Spleen (tissue), 11 donors: ENCODE measurements around the gene BTBD7. TPM values are rescaled to one million over a fixed set of nuclear protein-coding genes. Genes with fewer than 3 reads are reported as not detected.

ENCODE experiments used
- DNase-seq: peaks from one replicate; pipeline ENCODE4 v3.0.0-alpha.2; 2020
- H3K27ac ChIP-seq, 8 donors: fragments of 200-600 bp; sonication (generic) in 7 of 8; 1 replicate in 4 of 8; 2 replicates in 4 of 8; pipeline versions ENCODE4 v1.5.0 to v1.8.0; 2016 to 2021; ENCODE audit warnings: inconsistent platforms in 4 of 8, mild to moderate bottlenecking in 4 of 8, moderate library complexity in 1 of 8
- H3K27me3 ChIP-seq, 7 donors: fragments of 200-600 bp; sonication (generic) in 6 of 7; replicated peaks in 1 of 7; 1 replicate in 4 of 7; 2 replicates in 3 of 7; pipeline versions ENCODE4 v1.5.0 to v1.8.0; 2016 to 2021; ENCODE audit warnings: inconsistent platforms in 3 of 7, mild to moderate bottlenecking in 1 of 7
- H3K36me3 ChIP-seq, 6 donors: fragments of 200-600 bp; sonication (generic) in 5 of 6; 1 replicate in 4 of 6; 2 replicates in 2 of 6; pipeline versions ENCODE4 v1.5.0 to v1.8.0; 2016 to 2021; ENCODE audit warnings: inconsistent platforms in 2 of 6
- H3K4me1 ChIP-seq, 6 donors: fragments of 200-600 bp; sonication (generic) in 5 of 6; 1 replicate in 3 of 6; 2 replicates in 3 of 6; pipeline versions ENCODE4 v1.5.0 to v1.8.0; 2016 to 2021; ENCODE audit warnings: inconsistent platforms in 3 of 6
- H3K4me3 ChIP-seq, 8 donors: fragments of 200-600 bp; sonication (generic) in 7 of 8; 1 replicate in 4 of 8; 2 replicates in 4 of 8; pipeline versions ENCODE4 v1.5.0 to v1.8.0; 2016 to 2021; ENCODE audit warnings: inconsistent platforms in 4 of 8, mild to moderate bottlenecking in 4 of 8, moderate library complexity in 2 of 8
- H3K9me3 ChIP-seq, 8 donors: fragments of 200-600 bp; sonication (generic) in 7 of 8; 1 replicate in 4 of 8; 2 replicates in 4 of 8; pipeline versions ENCODE4 v1.5.0 to v1.8.0; 2016 to 2021; ENCODE audit warnings: inconsistent platforms in 4 of 8
- CTCF ChIP-seq, 11 experiments: fragments of 200-600 bp in 7 of 11; fragments of 450-650 bp in 4 of 11; sonication (generic) in 4 of 11; IDR thresholded peaks in 8 of 11; conservative IDR thresholded peaks in 3 of 11; 1 replicate in 7 of 11; 2 replicates in 4 of 11; pipeline versions ENCODE4 v1.4.0 to v1.8.0; 2016 to 2021; ENCODE audit warnings: antibody characterized with exemption in 11 of 11, inconsistent platforms in 4 of 11, mild to moderate bottlenecking in 1 of 11
- POLR2A ChIP-seq, 3 donors: fragments of 450-650 bp; IDR thresholded peaks; one replicate each; pipeline ENCODE4 v1.5.1; 2017; ENCODE audit warnings: antibody characterized with exemption in 3 of 3, mild to moderate bottlenecking in 1 of 3
- POLR2AphosphoS5 ChIP-seq, 3 donors: sonication (generic); formaldehyde crosslinking; IDR thresholded peaks; one replicate each; pipeline ENCODE4 v1.5.1; 2017; ENCODE audit warnings: antibody characterized with exemption in 3 of 3
- WGBS, 5 donors: extraction: QIAGEN DNeasy Blood & Tissue Kit in 3 of 5; methylation state at CpG; one replicate each; pipeline versions ENCODE4 v1.1.5 to v1.1.7; 2013 to 2018; 5-methylcytosine and 5-hydroxymethylcytosine counted together
- intact Hi-C: fragments of 100-400 bp; cut with DNase I; formaldehyde crosslinking; loops from one replicate; pipeline ENCODE4 v1.15.0; 2023; ENCODE audit warnings: low total_unique reads
- polyA plus RNA-seq, 3 donors: library from polyadenylated mRNA; stranded (reverse); fragments of 200-250 nt; gene quantifications; one replicate each; pipeline ENCODE4 v1.2.1, GENCODE V29; 2013
- total RNA-seq, 7 donors: library from RNA; depleted of rRNA in 3 of 7; stranded (reverse); fragments of >200 nt in 3 of 7; fragmentation: NEBNext Ultra II Directional in 4 of 7; extraction: Animal tissue kit (Norgen Biotek cat#: 25700) in 4 of 7; gene quantifications; one replicate each; pipeline versions ENCODE4 v1.1.0 to v1.2.1, GENCODE V29; 2016 to 2021
- donor health status: healthy with polysubstance abuse.
- donor health status: DM: no; HTN: no; CAD: no; lungs with moderate emphysema.
- donor health status: DM: no; HTN: no; CAD: no.
- donor health status: Bipolar disorder and iron deficiency.
- donor health status: healthy.
- donor health status: DM: no; HTN: no; CAD: no.
- donor health status: DM: yes; HTN: yes; CAD: no.

Gene BTBD7
- total and polyA plus RNA-seq, 10 donors: 5.0 to 48.4 (median 29.5) TPM

DNA sequence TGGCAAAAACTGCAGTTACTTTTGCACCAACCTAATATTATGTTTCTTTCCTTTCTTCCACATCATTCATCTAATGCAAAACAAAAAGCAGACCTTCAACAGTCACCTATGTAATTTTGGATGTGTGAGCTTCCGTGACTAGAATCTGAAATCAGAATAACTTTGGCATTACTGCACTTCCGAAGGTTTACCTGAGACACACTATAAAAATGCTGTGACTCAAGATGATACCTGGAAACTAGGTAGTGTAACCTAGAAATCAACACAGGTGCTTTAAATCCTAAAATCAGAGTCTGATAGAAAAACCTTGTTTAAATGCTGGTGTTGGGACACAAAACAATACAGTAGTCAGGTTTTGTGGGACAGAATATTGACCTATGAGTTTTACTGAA lies 2.2 kb downstream of the BTBD7 start:
- intact Hi-C loops: no loop called here
- WGBS, 5 donors: 87 to 98% (median 92%) methylated on average over 2 of the region's 2 CpGs
- TF ChIP-seq CTCF (IDR thresholded peaks at IDR 0.05 in 8 of 11, conservative IDR thresholded peaks at IDR 0.05 in 3 of 11) (no peak), POLR2A (IDR thresholded peaks at IDR 0.05) (no peak), POLR2AphosphoS5 (IDR thresholded peaks at IDR 0.05) (no peak)
- Histone ChIP-seq H3K27ac (peak overlapping the region in 4 of 8 donors; percentile 96 to 98 (median 97)), H3K4me1 (peaks cover 31 to 79% (median 57%) of the 10 kb centered on the region in 6 donors), H3K9me3 (no peaks in the 10 kb centered on the region), H3K36me3 (no peaks in the 10 kb centered on the region), H3K4me3 (peak overlapping the region in 2 of 8 donors; percentile 82 to 84), H3K27me3 (no peaks in the 10 kb centered on the region)
- no peak for DNase-seq

DNA sequence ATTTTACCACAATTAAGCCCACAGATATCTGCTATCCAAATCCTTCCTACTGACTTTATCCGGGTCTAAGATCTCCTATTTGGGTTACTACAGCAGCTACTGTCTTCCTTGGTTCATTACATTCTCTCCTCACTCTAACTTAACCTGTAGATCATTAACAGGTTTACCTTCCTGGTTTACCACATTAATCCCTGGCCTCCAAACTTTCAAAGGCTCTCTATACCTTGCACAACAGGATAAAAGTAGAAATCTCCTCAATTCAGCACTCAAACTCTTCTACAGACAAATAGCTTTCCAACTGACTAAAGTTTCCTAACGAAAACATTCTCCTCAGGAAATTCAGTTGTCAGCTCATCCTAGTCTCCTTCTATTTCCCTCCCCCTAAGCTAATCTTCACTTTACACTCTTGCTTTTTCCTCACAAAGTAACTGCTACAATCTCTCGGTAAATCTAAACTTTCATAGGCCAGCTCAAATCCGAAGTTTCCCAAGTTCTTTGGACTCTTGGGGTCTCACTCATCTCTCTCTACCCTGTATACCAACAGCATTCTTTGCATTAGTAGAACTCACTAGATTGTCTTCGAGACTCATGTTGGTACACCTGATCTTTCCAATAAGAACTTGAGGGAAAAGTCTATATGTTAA lies 2.7 kb downstream of the BTBD7 start:
- intact Hi-C loops: no loop called here
- 76 to 83% (median 81%) methylated on average over 5 of the region's 5 CpGs for WGBS, 5 donors

DNA sequence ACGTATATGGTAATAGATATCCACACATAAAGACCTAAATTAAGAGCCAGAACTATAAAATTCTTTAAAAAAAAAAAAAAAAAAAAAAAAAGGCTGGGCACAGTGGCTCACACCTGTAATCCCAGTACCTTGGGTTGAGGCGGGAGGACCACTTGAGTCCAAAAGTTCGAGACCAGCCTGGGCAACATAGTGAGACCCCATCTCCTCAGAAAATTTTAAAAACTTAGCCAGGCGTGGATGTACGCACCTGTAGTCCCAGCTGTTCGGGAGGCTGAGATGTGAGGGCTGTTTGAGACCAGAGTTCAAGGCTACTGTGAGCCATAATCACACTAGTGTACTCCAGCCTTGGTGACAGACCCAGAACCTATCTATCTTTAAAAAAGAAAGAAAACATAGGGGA lies 4.3 kb downstream of the BTBD7 start:
- Histone ChIP-seq H3K9me3 (no peaks in the 10 kb centered on the region), H3K36me3 (peaks cover 0 to 12% (median 0%) of the 10 kb centered on the region in 6 donors), H3K27me3 (no peaks in the 10 kb centered on the region), H3K27ac (no peak overlapping the region), H3K4me3 (no peak overlapping the region), H3K4me1 (peaks cover 31 to 89% (median 60%) of the 10 kb centered on the region in 6 donors)
- WGBS, 5 donors: 90 to 96% (median 94%) methylated on average over 6 of the region's 6 CpGs
- intact Hi-C loops: no loop called here
- DNase-seq: no peak
- TF ChIP-seq CTCF (IDR thresholded peaks at IDR 0.05 in 8 of 11, conservative IDR thresholded peaks at IDR 0.05 in 3 of 11) (no peak), POLR2A (IDR thresholded peaks at IDR 0.05) (no peak), POLR2AphosphoS5 (IDR thresholded peaks at IDR 0.05) (no peak)

More for the DNA sequence above, 2.7 kb downstream of the BTBD7 start:
- no peaks in the 10 kb centered on the region for H3K27me3 ChIP-seq
- H3K4me3 ChIP-seq: no peak overlapping the region
- TF ChIP-seq POLR2AphosphoS5 (IDR thresholded peaks at IDR 0.05) (no peak), CTCF (IDR thresholded peaks at IDR 0.05 in 8 of 11, conservative IDR thresholded peaks at IDR 0.05 in 3 of 11) (no peak), POLR2A (IDR thresholded peaks at IDR 0.05) (no peak)
- peaks cover 31 to 84% (median 59%) of the 10 kb centered on the region in 6 donors for H3K4me1 ChIP-seq
- H3K9me3 ChIP-seq: no peaks in the 10 kb centered on the region
- no peak for DNase-seq
- no peaks in the 10 kb centered on the region for H3K36me3 ChIP-seq
- peak overlapping the region in 3 of 8 donors; percentile 10 to 97 (median 97) for H3K27ac ChIP-seq

DNA sequence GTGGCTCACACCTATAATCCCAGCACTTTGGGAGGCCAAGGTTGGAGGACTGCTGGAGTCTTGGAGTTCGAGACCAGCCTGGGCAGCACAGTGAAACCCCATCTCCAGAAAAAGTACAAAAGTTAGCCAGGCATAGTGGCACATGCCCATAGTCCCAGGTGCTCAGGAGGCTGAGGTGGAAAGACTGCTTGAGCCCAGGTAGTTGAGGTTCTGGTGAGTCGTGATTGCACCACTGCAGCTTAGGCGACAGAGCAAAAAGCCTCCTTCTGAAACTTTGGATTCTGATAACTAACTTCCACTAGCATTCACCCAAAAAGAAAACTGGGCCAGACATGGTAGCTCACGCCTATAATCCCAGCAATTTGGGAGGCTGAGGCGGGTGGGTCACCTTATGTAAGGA lies 6.6 kb downstream of the BTBD7 start:
- WGBS, 5 donors: 92 to 99% (median 97%) methylated on average over 5 of the region's 5 CpGs
- H3K4me1 ChIP-seq: peaks cover 25 to 93% (median 55%) of the 10 kb centered on the region in 6 donors
- H3K9me3 ChIP-seq: no peaks in the 10 kb centered on the region
- no peak overlapping the region for H3K4me3 ChIP-seq
- no peak for DNase-seq
- TF ChIP-seq CTCF (IDR thresholded peaks at IDR 0.05 in 8 of 11, conservative IDR thresholded peaks at IDR 0.05 in 3 of 11): no peak
- TF ChIP-seq POLR2AphosphoS5 (IDR thresholded peaks at IDR 0.05): no peak
- no peak for TF ChIP-seq POLR2A (IDR thresholded peaks at IDR 0.05)
- H3K27ac ChIP-seq: no peak overlapping the region
- peaks cover 0 to 18% (median 0%) of the 10 kb centered on the region in 6 donors for H3K36me3 ChIP-seq
- no peaks in the 10 kb centered on the region for H3K27me3 ChIP-seq
- intact Hi-C loops: no loop called here
